CD4-positive, alpha-beta T cell treated with Interleukin-15 for 4 hours (primary cell): Measurements from ENCODE around the gene C1QL3.

Experiments
- DNase-seq: peaks from one replicate; pipeline ENCODE4 v3.0.0-alpha.2; 2020; ENCODE audit warnings: low spot score

C1QL3 gene

DNA sequence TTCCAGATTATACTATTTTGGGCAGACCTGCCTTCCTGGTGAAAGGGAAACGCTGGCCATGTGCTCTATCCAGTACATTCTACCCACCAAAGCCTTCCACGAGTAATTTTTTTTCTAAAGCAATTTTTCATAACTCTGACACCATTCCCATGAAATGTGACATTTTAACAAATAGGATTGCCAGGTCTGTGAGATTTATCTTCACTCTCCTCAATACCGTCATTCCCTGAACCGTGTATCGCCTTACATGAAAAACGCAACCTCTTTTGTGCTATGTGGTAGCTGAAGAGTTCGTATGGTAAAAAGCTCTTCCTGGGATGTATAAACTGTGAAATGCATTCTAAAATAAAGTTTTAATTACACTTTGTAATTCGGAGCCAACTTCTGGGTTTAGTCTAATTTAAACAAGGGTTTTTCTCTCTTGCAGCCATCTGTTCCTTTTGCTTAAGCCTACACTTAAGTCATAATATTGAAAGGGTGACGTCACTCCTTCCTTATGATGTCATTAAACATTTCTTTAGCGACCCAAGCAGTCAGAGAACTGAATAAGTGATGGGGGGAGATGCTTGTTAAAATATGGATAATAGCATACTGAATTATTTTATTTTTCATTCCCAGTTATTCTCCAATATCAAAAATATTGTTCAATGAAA, 27.7 kb downstream of the C1QL3 start:
- DNase-seq, result no peak

- no peak for DNase-seq
Observed at GRCh38 chr10:16491933-16492332, 29.7 kb downstream of the C1QL3 start.

GRCh38 chr10:16490511-16490910, 31.2 kb downstream of the C1QL3 start:
- no peak for DNase-seq

GRCh38 chr10:16483241-16483917, 38.3 kb downstream of the C1QL3 start:
- DNase-seq, result no peak

DNA sequence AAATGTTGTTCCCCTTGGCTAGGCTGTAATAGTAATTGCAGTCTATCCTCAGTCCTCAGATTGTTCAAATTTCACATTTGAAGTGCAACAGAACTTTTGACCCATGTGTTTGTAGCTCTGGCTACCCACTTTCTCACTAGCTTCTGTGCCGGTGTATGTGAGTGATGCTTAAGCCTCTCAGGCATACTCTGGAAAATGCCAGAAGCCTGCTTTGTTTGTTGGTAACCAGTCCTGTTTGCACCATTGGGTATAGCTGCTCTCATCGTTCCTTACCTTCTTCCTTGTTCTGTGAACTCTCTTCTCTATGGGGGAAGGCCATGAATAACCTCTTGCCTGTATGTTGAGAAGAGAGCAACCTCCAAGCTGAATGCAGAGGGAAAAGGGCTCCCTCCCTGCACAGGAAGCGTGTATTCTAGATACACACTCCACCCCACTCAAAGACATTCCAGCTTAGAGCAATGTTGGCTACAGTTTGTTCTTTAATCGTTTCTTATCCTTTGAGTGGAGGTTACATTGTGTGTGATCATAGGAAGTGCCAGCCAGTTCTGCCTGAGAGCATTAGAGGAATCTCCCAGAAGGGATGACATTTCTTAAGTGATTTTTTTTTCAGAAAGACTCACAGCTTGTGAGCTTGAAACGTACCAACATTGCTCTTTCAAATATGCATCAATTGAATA, 40.5 kb downstream of the C1QL3 start:
- no peak for DNase-seq

GRCh38 chr10:16478801-16479200, 42.9 kb downstream of the C1QL3 start:
- no peak for DNase-seq

DNA sequence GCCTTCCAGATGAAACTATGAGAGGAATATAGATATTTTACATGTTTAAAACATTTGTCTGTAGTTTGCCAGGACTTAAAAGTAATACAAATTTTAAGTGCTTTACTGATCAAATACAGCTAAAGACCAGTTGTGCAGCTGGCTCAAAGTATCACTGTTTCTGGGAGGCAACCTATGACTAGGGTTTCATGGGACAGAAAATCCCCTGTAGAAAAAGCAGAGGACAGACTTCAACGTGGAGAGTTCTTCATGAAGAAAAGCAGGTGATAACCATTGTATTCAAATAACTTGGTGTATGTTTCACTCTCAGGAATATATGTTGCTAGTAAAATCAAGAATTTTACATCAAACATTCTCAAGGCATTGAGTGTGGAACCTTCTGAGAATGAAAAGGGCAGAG, 43.9 kb downstream of the C1QL3 start:
- no peak for DNase-seq

DNA sequence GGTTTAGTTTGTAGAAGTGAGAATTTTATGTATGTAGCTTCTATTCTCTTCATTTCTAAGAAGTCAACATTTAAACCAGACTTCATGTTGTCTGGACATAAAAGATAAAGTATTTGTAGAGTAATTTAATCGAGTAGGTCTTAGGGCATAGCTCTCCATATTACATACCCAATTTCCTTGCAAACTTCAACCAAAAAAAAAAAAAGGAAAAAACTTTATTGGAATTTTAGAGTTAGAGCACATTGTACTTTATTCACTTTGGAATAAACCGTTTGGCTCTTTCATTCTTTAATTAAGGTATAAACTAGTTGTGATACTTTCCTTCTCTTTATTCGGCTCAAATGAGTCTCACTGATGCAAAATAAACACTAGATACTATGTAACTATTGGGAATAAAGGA, 48.9 kb downstream of the C1QL3 start:
- no peak for DNase-seq

DNA sequence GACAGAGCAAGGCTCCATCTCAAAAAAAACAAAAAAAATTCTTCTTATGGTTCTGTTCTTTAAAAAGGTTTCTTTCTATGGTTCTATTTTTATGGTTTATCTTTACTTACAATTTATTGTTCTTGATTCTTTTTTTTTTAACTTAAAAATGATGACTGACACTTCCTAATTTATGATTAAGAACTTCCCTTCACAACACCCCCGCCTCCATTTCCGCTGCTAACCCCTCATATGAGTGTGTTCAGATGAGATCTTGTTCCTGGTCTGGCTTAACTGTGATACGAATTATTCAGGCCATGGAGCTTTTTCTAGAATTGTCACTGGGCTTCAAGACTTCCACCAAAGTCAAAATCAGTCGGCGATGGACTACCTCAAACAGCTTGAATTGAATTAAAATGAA, 50.9 kb downstream of the C1QL3 start:
- peak; percentile 24 for DNase-seq

DNA sequence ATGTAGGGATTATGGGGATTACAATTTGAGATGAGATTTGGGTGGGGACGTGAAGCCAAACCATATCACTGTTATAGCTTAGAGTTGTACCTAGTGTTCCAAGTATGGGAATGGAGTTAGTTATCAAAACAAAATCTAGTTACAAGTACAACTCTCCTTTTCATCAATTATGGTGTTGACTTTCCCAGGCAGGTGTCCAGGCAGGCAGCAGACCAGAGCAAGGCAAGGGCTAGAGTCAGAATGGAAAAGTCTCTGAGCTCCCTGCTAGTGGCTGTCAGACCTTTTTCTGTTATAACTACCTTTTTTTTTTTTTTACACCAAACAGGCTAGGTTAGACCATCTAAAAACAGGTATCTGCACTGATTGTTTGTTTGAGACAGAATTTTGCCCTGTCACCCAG, 55.7 kb downstream of the C1QL3 start:
- no peak for DNase-seq
